Neuronal stem cell (in vitro differentiated cells): Measurements from ENCODE around the gene F11R.

Experiments used
- DNase-seq: peaks from one replicate; pipeline ENCODE4 v3.0.0-alpha.2; 2013; ENCODE audit warnings: low spot score
- H2AFZ ChIP-seq: one replicate; pipeline ENCODE4 v1.6.1; 2013; ENCODE audit warnings: mild to moderate bottlenecking, low read length, inconsistent platforms
- H2AK5ac ChIP-seq: 2 replicates; pipeline ENCODE4 v1.6.1; 2013; ENCODE audit warnings: low read depth, mild to moderate bottlenecking, inconsistent platforms, low read length, moderate library complexity, mixed read lengths
- H2BK120ac ChIP-seq: 2 replicates; pipeline ENCODE4 v1.6.1; 2013; ENCODE audit warnings: low read depth, mild to moderate bottlenecking, inconsistent platforms, low read length, moderate library complexity, mixed read lengths
- H2BK12ac ChIP-seq: one replicate; pipeline ENCODE4 v1.6.1; 2013; ENCODE audit warnings: low read length, inconsistent platforms
- H2BK15ac ChIP-seq: 2 replicates; pipeline ENCODE4 v1.6.1; 2013; ENCODE audit warnings: mild to moderate bottlenecking, low read length, inconsistent platforms, mixed read lengths
- H2BK5ac ChIP-seq: one replicate; pipeline ENCODE4 v1.6.1; 2013; ENCODE audit warnings: inconsistent platforms, mild to moderate bottlenecking, low read length, moderate library complexity
- H3K14ac ChIP-seq: one replicate; pipeline ENCODE4 v1.6.1; 2013; ENCODE audit warnings: low read length, inconsistent platforms
- H3K18ac ChIP-seq: 2 replicates; pipeline ENCODE4 v1.6.1; 2013; ENCODE audit warnings: low read length, inconsistent platforms
- H3K23ac ChIP-seq: 2 replicates; pipeline ENCODE4 v1.6.1; 2013; ENCODE audit warnings: low read depth, mild to moderate bottlenecking, mixed read lengths, low read length, inconsistent platforms; ENCODE audit not compliant: poor library complexity
- H3K27ac ChIP-seq: replicated peaks from 3 replicates; pipeline ENCODE4 v1.5.1; 2013; ENCODE audit warnings: low read length, inconsistent platforms
- H3K27me3 ChIP-seq, 3 experiments: 2 replicates each; pipeline ENCODE4 v1.6.1; 2013; ENCODE audit warnings: low read length in 3 of 3, mild to moderate bottlenecking in 2 of 3, inconsistent platforms in 1 of 3, low read depth in 1 of 3, mixed read lengths in 1 of 3, moderate library complexity in 1 of 3; ENCODE audit not compliant: control insufficient read depth in 3 of 3, insufficient read depth in 3 of 3
- H3K36me3 ChIP-seq, 2 donors: replicated peaks in 1 of 2; 2 replicates each; pipeline ENCODE4 v1.6.1; 2013; ENCODE audit warnings: low read length in 2 of 2; ENCODE audit not compliant: control insufficient read depth in 2 of 2, insufficient read depth in 2 of 2
- H3K4ac ChIP-seq: 2 replicates; pipeline ENCODE4 v1.6.1; 2013; ENCODE audit warnings: inconsistent platforms, mild to moderate bottlenecking, low read length, moderate library complexity
- H3K4me1 ChIP-seq, 2 donors: 1 replicate in 1 of 2; 2 replicates in 1 of 2; pipeline ENCODE4 v1.6.1; 2013; ENCODE audit warnings: low read length in 2 of 2, low read depth in 1 of 2; ENCODE audit not compliant: control insufficient read depth in 2 of 2, insufficient read depth in 1 of 2
- H3K4me2 ChIP-seq: one replicate; pipeline ENCODE4 v1.6.1; 2013; ENCODE audit warnings: mild to moderate bottlenecking, low read length, inconsistent platforms; ENCODE audit not compliant: insufficient read depth, poor library complexity, severe bottlenecking
- H3K4me3 ChIP-seq, 2 donors: 2 replicates each; pipeline ENCODE4 v1.5.1; 2013; ENCODE audit warnings: low read length in 2 of 2, mild to moderate bottlenecking in 2 of 2, inconsistent platforms in 1 of 2, moderate library complexity in 1 of 2
- H3K79me1 ChIP-seq: one replicate; pipeline ENCODE4 v1.6.1; 2013; ENCODE audit warnings: low read depth, mild to moderate bottlenecking, inconsistent platforms, low read length, moderate library complexity
- H3K9ac ChIP-seq: one replicate; pipeline ENCODE4 v1.6.1; 2013; ENCODE audit warnings: mild to moderate bottlenecking, low read depth, low read length, inconsistent platforms; ENCODE audit not compliant: poor library complexity
- H3K9me3 ChIP-seq, 2 donors: replicated peaks in 1 of 2; 2 replicates each; pipeline versions ENCODE3 to v1.6.1; 2013; ENCODE audit warnings: low read length in 2 of 2, mild to moderate bottlenecking in 2 of 2, inconsistent platforms in 1 of 2, low read depth in 1 of 2, mixed read lengths in 1 of 2, moderate library complexity in 1 of 2; ENCODE audit not compliant: control insufficient read depth in 2 of 2, insufficient read depth in 1 of 2
- H4K8ac ChIP-seq: one replicate; pipeline ENCODE4 v1.6.1; 2013; ENCODE audit warnings: low read depth, mild to moderate bottlenecking, inconsistent platforms, low read length, moderate library complexity
- H4K91ac ChIP-seq: one replicate; pipeline ENCODE4 v1.6.1; 2013; ENCODE audit warnings: low read length, low read depth, mild to moderate bottlenecking, inconsistent platforms; ENCODE audit not compliant: poor library complexity
- WGBS, 2 donors: extraction: QIAGEN DNeasy Blood & Tissue Kit; methylation state at CpG; one replicate each; pipeline ENCODE4 v1.1.7; 2013; ENCODE audit warnings: missing lambda C conversion rate in 2 of 2, mixed read lengths in 1 of 2; ENCODE audit not compliant: insufficient read length in 2 of 2, insufficient replicate concordance in 1 of 2; ENCODE audit errors: extremely low coverage in 2 of 2; 5-methylcytosine and 5-hydroxymethylcytosine counted together

Gene F11R

DNA sequence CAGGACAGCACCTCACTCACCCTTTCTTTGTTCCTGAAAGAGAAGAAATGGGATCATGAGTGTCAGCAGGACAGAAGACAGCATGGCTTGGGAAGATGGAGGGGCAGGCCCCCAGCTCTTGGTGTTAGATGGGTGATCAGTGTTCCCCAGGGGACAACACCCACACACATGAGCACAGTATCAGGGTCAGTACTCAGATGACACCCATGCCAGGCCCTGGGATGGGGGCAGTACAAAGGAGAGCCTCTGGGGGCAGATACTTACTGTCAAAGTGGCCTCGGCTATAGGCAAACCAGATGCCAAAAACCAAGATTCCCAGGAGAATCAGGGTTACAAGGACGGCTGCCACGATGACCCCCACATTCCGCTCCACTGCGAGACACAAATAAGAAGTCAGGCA, 21.6 kb downstream of the F11R start:
- H3K4me1 ChIP-seq = no peaks in the 10 kb centered on the region
- no peak overlapping the region for H2AK5ac ChIP-seq
- DNase-seq = no peak
- no peak overlapping the region for H3K27ac ChIP-seq
- no peak overlapping the region for H2BK5ac ChIP-seq
- no peak overlapping the region for H3K14ac ChIP-seq
- H3K23ac ChIP-seq = no peak overlapping the region
- no peak overlapping the region for H3K4me3 ChIP-seq
- H2BK15ac ChIP-seq = no peak overlapping the region
- H2BK12ac ChIP-seq = no peak overlapping the region
- no peaks in the 10 kb centered on the region for H3K9me3 ChIP-seq
- H3K18ac ChIP-seq = no peak overlapping the region
- no CpG with 5 or more reads among the region's 5 CpGs for WGBS, 2 donors
- no peaks in the 10 kb centered on the region for H3K27me3 ChIP-seq
- no peak overlapping the region for H4K91ac ChIP-seq
- peaks cover 0 to 29% of the 10 kb centered on the region in 2 donors for H3K36me3 ChIP-seq
- H2AFZ ChIP-seq = no peak overlapping the region
- no peak overlapping the region for H4K8ac ChIP-seq
- no peak overlapping the region for H3K9ac ChIP-seq
- H3K79me1 ChIP-seq = no peaks in the 10 kb centered on the region
- no peak overlapping the region for H3K4me2 ChIP-seq
- no peak overlapping the region for H3K4ac ChIP-seq
- no peak overlapping the region for H2BK120ac ChIP-seq

DNA sequence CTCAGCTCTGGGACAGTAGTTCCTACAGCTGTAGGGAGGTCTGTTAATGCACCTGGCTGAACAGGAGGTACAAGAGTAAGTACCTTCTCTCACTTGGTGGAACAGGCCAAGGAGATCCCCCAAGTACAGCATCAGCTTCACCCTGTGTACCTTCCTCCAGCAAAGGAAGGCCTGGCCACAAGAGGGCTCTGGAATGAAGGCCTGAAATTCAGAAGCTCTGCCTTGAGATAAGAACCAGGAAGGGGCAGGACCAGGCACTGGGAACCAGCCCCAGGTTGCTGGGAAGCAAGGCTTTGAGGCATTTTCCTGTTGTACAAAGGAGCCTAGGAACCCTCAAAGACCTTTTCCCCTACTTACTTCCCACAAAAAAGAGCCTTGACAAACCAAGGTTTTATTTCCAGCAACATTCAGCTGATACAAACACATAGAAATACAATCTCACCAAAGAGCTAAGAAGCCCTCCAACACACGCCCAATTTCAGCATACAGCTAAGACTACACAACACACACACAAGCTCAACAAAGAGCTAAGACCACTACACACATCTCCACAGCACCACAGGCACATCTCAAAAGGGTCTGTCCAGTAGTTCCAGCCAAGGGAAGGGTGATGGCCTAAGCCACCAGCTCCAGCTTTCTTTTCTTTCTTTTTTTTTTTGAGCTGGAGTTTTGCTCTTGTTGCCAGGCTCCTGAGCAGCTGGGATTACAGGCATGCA, 23.5 kb downstream of the F11R start:
- Histone ChIP-seq H2BK5ac (no peak overlapping the region), H3K4ac (no peak overlapping the region), H3K14ac (no peak overlapping the region), H2AK5ac (no peak overlapping the region), H4K91ac (no peak overlapping the region), H3K4me2 (no peak overlapping the region), H3K9ac (no peak overlapping the region), H3K27ac (no peak overlapping the region), H4K8ac (no peak overlapping the region), H2BK15ac (no peak overlapping the region), H2AFZ (peak overlapping the region; percentile 50), H3K9me3 (no peaks in the 10 kb centered on the region), H2BK12ac (no peak overlapping the region), H3K27me3 (no peaks in the 10 kb centered on the region), H3K79me1 (no peaks in the 10 kb centered on the region), H3K23ac (no peak overlapping the region), H2BK120ac (no peak overlapping the region), H3K36me3 (peaks cover 0 to 29% of the 10 kb centered on the region in 2 donors), H3K4me3 (no peak overlapping the region), H3K4me1 (no peaks in the 10 kb centered on the region), H3K18ac (no peak overlapping the region)
- WGBS, 2 donors = no CpG with 5 or more reads among the region's 1 CpG
- DNase-seq = no peak

DNA sequence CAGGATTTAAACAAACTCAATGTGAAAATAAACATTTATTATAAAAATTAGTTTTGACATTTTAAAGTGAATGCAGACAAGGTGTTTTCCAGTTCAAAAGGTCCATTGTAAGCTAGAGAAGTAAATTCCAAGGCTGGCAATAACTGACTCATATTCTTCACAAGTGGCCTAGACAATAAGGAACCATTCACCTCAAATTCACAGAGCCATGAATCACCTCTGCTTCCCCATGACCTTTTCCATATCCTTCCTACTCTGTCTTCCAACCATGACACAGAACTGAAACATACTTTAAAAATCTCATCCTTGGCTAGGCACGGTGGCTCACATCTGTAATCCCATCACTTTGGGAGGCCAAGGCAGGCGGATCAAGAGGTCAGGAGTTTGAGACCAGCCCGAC, 24.8 kb downstream of the F11R start:
- no peak overlapping the region for H3K14ac ChIP-seq
- H2BK120ac ChIP-seq = no peak overlapping the region
- no peak overlapping the region for H3K4ac ChIP-seq
- H2BK12ac ChIP-seq = no peak overlapping the region
- H2AFZ ChIP-seq = no peak overlapping the region
- DNase-seq = no peak
- H3K4me2 ChIP-seq = no peak overlapping the region
- H4K8ac ChIP-seq = no peak overlapping the region
- no peak overlapping the region for H3K18ac ChIP-seq
- no peak overlapping the region for H4K91ac ChIP-seq
- H2BK15ac ChIP-seq = no peak overlapping the region
- no peak overlapping the region for H3K9ac ChIP-seq
- H3K9me3 ChIP-seq = no peaks in the 10 kb centered on the region
- no peak overlapping the region for H2BK5ac ChIP-seq
- no peaks in the 10 kb centered on the region for H3K79me1 ChIP-seq
- H3K27me3 ChIP-seq = no peaks in the 10 kb centered on the region
- no peak overlapping the region for H3K23ac ChIP-seq
- no peak overlapping the region for H2AK5ac ChIP-seq
- no CpG with 5 or more reads among the region's 3 CpGs for WGBS, 2 donors
- H3K36me3 ChIP-seq = peaks cover 0 to 28% of the 10 kb centered on the region in 2 donors
- H3K27ac ChIP-seq = no peak overlapping the region
- H3K4me1 ChIP-seq = no peaks in the 10 kb centered on the region
- no peak overlapping the region for H3K4me3 ChIP-seq

DNA sequence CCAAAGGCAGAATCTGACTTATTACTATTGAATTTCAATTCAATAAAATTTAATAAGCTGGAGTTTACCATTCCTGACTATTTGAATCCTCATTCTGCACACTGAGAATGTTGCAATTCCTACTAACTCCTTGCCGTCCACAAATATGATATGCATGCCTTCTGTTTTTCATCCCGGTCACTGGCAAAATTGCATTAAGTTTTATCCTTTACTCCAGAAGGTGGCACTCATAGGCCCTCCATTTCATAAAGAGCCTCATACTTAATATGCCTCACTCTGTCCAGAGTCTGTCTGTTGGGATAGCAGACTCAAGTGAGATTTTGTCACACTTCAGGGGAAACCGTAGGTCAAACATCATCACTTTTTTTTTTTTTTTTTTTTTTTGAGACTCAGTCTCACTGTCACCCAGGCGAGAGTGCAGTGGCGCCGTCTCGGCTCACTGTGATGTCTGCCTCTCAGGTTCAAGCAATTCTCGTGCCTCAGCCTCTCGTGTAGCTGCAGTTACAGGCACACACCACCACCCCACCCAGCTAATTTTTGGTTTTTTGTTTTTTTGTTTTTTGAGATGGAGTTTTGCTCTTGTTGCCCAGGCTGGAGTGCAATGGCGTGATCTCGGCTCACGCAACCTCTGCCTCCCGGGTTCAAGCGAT, 27.3 kb downstream of the F11R start:
- Histone ChIP-seq H3K27ac (no peak overlapping the region), H3K9me3 (no peaks in the 10 kb centered on the region), H3K27me3 (no peaks in the 10 kb centered on the region), H3K9ac (no peak overlapping the region), H3K4me3 (no peak overlapping the region), H3K14ac (no peak overlapping the region), H2BK120ac (no peak overlapping the region), H3K36me3 (peaks cover 0 to 9% of the 10 kb centered on the region in 2 donors), H2BK5ac (no peak overlapping the region), H3K23ac (no peak overlapping the region), H4K8ac (no peak overlapping the region), H3K4ac (no peak overlapping the region), H2AK5ac (no peak overlapping the region), H3K79me1 (no peaks in the 10 kb centered on the region), H3K4me2 (no peak overlapping the region), H2BK12ac (no peak overlapping the region), H3K18ac (no peak overlapping the region), H3K4me1 (no peaks in the 10 kb centered on the region), H2AFZ (no peak overlapping the region), H2BK15ac (no peak overlapping the region), H4K91ac (no peak overlapping the region)
- WGBS, 2 donors = no CpG with 5 or more reads among the region's 14 CpGs
- DNase-seq = no peak
